ENCODE measurements around the gene DNASE1L3. TPM values are rescaled to one million over a fixed set of nuclear protein-coding genes. Genes with fewer than 3 reads are reported as not detected.

DNASE1L3 gene
- total and polyA plus RNA-seq, 3 experiments from 2014 or later = not detected

DNA sequence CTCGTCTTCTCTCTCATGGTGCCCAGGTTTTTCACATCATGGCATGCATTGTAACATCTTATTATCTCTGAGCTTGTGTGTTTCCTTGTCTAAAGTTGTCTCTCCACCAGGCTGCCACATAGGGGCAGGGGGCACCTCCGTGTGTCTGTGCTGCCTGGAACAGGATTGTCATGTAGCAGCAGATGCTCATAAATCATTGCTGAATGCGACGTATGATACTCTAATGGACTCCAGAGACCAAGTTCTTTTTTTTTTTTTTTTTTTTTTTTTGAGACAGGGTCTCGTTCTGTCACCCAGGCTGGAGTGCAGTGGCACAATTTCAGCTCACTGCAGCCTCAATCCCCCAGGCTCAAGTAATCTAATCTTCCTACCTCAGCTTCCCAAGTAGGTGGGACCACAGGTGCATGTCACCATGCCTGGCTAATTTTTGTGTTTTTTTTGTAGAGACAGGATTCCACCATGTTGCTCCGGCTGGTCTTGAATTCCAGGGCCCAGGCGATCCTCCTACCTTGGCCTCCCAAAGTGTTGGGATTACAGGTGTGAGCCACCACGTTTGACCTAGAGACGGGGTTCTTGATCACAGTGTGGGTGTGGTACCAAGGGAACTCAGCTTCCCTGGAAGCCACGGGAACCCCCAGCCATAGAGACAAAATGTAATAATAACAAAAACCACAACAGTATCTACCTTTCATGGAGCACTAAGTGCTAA lies 4.7 kb upstream of the DNASE1L3 start:
- Mint-ChIP-seq H3K36me3 (no peaks in the 10 kb centered on the region), H3K4me1 (peaks cover 6 to 14% (median 13%) of the 10 kb centered on the region in 3 donors), H3K9me3 (no peaks in the 10 kb centered on the region), H3K27me3 (peaks cover 8 to 9% of the 10 kb centered on the region in 2 donors), H3K4me3 (no peak overlapping the region), H3K27ac (peak overlapping the region in 5 of 8 donors; percentile 12 to 93 (median 57))
- Histone ChIP-seq H3K36me3 (ENCODE audit: insufficient read depth, low read length) (no peaks in the 10 kb centered on the region), H3K27me3 (ENCODE audit: insufficient read depth, low read length, poor library complexity, severe bottlenecking) (no peaks in the 10 kb centered on the region), H3K27ac (ENCODE audit: low read depth, low read length) (no peak overlapping the region), H3K4me3 (ENCODE audit: low read length) (no peak overlapping the region), H3K4me1 (ENCODE audit: insufficient read depth, low read length) (peaks cover 6% of the 10 kb centered on the region), H3K9me3 (ENCODE audit: low read length) (no peaks in the 10 kb centered on the region)
- CTCF ChIA-PET = interaction anchor here (1.4 kb wide), 1 partner anchor 208 kb away, joined by 4 read pairs; no protein-coding TSS in a partner anchor
- DNase-seq = no peak
- POLR2A ChIA-PET = no interaction called here

DNA sequence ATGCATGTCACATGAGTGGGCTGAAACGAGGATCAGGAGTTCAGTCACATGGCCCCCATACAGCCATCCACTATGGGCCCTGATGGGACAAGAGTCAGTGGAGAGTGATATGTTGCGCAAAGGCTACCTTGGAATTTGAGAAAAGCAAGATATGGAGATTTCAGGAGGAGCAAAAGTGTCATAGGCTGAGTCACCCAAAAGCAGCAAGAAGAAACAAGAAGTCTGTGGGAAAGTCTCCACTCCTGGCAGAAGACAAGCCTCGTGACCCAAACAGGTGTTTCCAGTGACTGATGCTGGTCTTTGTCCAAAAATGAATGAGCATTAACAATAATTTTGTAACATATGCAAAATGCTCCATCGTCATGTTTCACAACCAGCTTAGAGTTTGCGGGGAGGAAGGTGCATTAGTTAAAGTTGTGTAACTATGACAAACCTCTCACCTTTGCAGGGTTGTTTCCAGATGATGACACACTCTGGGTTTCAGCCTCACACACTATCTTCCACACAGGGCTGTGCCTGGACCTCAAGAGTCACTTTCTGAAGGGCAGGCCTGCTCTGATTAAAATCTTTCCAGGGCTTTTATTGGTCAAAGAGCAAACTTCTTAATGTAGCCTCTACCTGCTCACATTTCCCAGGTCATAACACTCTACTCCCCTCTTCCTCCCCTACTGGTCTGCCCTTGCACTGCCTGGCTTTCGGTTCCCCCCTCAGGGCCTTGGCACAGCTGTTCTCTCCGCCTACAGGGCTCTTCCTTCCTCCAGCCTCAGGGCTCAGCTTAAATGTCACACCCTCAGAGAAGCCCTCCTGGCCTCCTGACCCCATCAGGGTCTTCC lies 3.9 kb upstream of the DNASE1L3 start:
- Mint-ChIP-seq H3K4me1 (peaks cover 6 to 14% (median 13%) of the 10 kb centered on the region in 3 donors), H3K4me3 (no peak overlapping the region), H3K27me3 (peaks cover 11 to 13% of the 10 kb centered on the region in 2 donors), H3K27ac (peak overlapping the region in 5 of 8 donors; percentile 12 to 93 (median 57)), H3K36me3 (no peaks in the 10 kb centered on the region), H3K9me3 (no peaks in the 10 kb centered on the region)
- H3K27ac ChIP-seq (ENCODE audit: low read depth, low read length) = no peak overlapping the region
- H3K4me1 ChIP-seq (ENCODE audit: insufficient read depth, low read length) = peaks cover 6% of the 10 kb centered on the region
- CTCF ChIA-PET = interaction anchor here (0.9 to 1.5 kb wide), 3 partner anchors 27 to 207 kb away, joined by 4 to 5 read pairs (median 4); no protein-coding TSS in a partner anchor
- H3K4me3 ChIP-seq (ENCODE audit: low read length) = no peak overlapping the region
- POLR2A ChIA-PET = no interaction called here
- no peaks in the 10 kb centered on the region for H3K9me3 ChIP-seq (ENCODE audit: low read length)
- no peaks in the 10 kb centered on the region for H3K27me3 ChIP-seq (ENCODE audit: insufficient read depth, low read length, poor library complexity, severe bottlenecking)
- no peaks in the 10 kb centered on the region for H3K36me3 ChIP-seq (ENCODE audit: insufficient read depth, low read length)
- DNase-seq = no peak

DNA sequence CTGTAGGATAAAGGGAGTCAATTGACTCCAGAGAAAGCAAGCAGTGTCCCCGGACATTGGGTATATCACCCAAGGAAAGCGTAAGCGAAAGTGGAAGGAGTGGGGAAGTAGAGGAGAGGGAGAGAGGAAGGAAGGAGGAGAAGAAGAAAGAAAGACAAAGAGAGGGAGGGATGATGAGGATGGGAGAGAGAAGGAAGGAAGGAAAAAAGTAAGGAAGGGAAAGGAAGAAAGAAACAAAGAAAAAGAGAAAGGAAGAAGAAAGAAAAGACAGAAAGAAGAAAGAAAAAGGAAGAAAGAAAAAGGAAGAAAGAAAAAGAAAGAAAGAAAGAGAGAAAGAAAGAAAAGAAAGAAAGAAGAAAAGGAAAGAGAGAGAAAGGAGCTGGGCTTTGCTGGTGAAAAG lies 839 bp downstream of the DNASE1L3 start:
- Mint-ChIP-seq H3K36me3 (no peaks in the 10 kb centered on the region), H3K9me3 (no peaks in the 10 kb centered on the region), H3K4me1 (peaks cover 0 to 3% (median 2%) of the 10 kb centered on the region in 3 donors), H3K27ac (no peak overlapping the region), H3K4me3 (no peak overlapping the region), H3K27me3 (peaks cover 14 to 29% of the 10 kb centered on the region in 2 donors)
- ChIA-PET POLR2A (no interaction called here), CTCF (no interaction called here)
- H3K9me3 ChIP-seq (ENCODE audit: low read length) = no peaks in the 10 kb centered on the region
- no peak overlapping the region for H3K27ac ChIP-seq (ENCODE audit: low read depth, low read length)
- no peak overlapping the region for H3K4me3 ChIP-seq (ENCODE audit: low read length)
- no peak for DNase-seq
- no peaks in the 10 kb centered on the region for H3K4me1 ChIP-seq (ENCODE audit: insufficient read depth, low read length)
- H3K27me3 ChIP-seq (ENCODE audit: insufficient read depth, low read length, poor library complexity, severe bottlenecking) = no peaks in the 10 kb centered on the region
- no peaks in the 10 kb centered on the region for H3K36me3 ChIP-seq (ENCODE audit: insufficient read depth, low read length)

DNA sequence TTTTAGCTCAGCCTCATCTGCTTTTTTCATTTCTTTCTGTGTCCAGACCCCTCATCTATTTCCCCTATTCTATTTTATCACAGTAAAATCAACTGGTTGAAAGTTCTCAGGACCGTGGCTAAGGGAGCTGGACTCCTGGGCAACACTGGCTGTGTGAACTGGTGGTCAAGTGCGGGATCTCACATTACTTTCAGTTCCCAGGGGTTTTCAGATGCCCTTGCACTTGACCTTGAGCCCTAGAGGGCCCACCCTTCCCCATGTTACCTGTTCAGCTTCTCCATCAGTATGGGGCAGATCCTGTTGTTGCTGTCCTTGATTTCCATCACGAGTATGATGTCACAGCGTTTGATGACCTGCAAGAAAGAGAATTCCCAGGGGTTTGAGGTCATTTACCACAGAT lies 2.8 kb downstream of the DNASE1L3 start:
- no peaks in the 10 kb centered on the region for H3K27me3 ChIP-seq (ENCODE audit: insufficient read depth, low read length, poor library complexity, severe bottlenecking)
- no peaks in the 10 kb centered on the region for H3K36me3 ChIP-seq (ENCODE audit: insufficient read depth, low read length)
- no peaks in the 10 kb centered on the region for H3K36me3 Mint-ChIP-seq
- peak overlapping the region in 1 of 8 donors; percentile 56 for H3K27ac Mint-ChIP-seq
- POLR2A ChIA-PET = no interaction called here
- no peak for DNase-seq
- H3K27ac ChIP-seq (ENCODE audit: low read depth, low read length) = no peak overlapping the region
- no peaks in the 10 kb centered on the region for H3K4me1 ChIP-seq (ENCODE audit: insufficient read depth, low read length)
- CTCF ChIA-PET = no interaction called here
- H3K4me1 Mint-ChIP-seq = no peaks in the 10 kb centered on the region
- H3K4me3 ChIP-seq (ENCODE audit: low read length) = no peak overlapping the region
- peaks cover 0 to 2% (median 2%) of the 10 kb centered on the region in 5 donors for H3K9me3 Mint-ChIP-seq
- H3K4me3 Mint-ChIP-seq = no peak overlapping the region
- H3K9me3 ChIP-seq (ENCODE audit: low read length) = no peaks in the 10 kb centered on the region
- H3K27me3 Mint-ChIP-seq = peaks cover 21 to 33% of the 10 kb centered on the region in 2 donors

DNA sequence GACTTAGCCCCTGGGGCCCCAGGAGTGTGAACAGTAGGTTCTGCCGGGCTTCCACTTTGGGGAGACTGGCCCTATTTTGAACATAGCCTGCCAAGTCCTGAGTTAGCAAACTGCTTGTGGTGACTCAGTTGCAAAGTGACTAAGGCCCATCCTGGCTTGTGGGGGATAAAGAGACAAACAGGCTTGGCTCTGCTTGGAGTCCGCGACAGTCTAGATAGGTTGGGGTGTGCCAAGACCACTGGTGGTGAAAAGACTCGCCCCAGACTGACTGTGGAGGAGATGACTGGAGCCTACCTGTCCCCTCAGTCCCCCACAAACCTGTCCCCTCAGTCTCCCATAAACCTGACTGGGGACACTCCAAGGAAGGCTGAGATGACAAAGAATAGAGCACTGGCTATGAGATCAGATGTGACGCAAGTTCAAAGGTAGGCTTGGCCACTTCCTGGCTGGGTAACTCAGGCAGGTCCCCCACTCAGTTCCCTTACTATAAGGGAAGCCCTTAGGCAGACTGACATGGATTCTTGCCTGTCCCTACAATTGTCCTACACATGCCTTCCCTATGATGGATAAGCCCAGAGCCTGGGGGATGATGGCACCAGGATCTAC lies 4.3 kb downstream of the DNASE1L3 start:
- Mint-ChIP-seq H3K4me3 (no peak overlapping the region), H3K27ac (no peak overlapping the region), H3K9me3 (peaks cover 0 to 7% (median 6%) of the 10 kb centered on the region in 5 donors), H3K27me3 (peaks cover 27 to 36% of the 10 kb centered on the region in 2 donors), H3K4me1 (no peaks in the 10 kb centered on the region), H3K36me3 (no peaks in the 10 kb centered on the region)
- H3K36me3 ChIP-seq (ENCODE audit: insufficient read depth, low read length) = no peaks in the 10 kb centered on the region
- POLR2A ChIA-PET = no interaction called here
- H3K9me3 ChIP-seq (ENCODE audit: low read length) = no peaks in the 10 kb centered on the region
- no peak overlapping the region for H3K27ac ChIP-seq (ENCODE audit: low read depth, low read length)
- no peaks in the 10 kb centered on the region for H3K27me3 ChIP-seq (ENCODE audit: insufficient read depth, low read length, poor library complexity, severe bottlenecking)
- DNase-seq = no peak
- H3K4me1 ChIP-seq (ENCODE audit: insufficient read depth, low read length) = no peaks in the 10 kb centered on the region
- CTCF ChIA-PET = no interaction called here
- H3K4me3 ChIP-seq (ENCODE audit: low read length) = no peak overlapping the region

GRCh38 chr3:58205981-58206380 lies 4.8 kb downstream of the DNASE1L3 start:
- H3K27ac Mint-ChIP-seq = no peak overlapping the region
- no peaks in the 10 kb centered on the region for H3K36me3 Mint-ChIP-seq
- H3K27me3 Mint-ChIP-seq = peaks cover 25 to 37% of the 10 kb centered on the region in 2 donors
- Histone ChIP-seq H3K36me3 (ENCODE audit: insufficient read depth, low read length) (no peaks in the 10 kb centered on the region), H3K27me3 (ENCODE audit: insufficient read depth, low read length, poor library complexity, severe bottlenecking) (no peaks in the 10 kb centered on the region), H3K4me1 (ENCODE audit: insufficient read depth, low read length) (no peaks in the 10 kb centered on the region), H3K27ac (ENCODE audit: low read depth, low read length) (no peak overlapping the region), H3K4me3 (ENCODE audit: low read length) (no peak overlapping the region), H3K9me3 (ENCODE audit: low read length) (no peaks in the 10 kb centered on the region)
- no peak overlapping the region for H3K4me3 Mint-ChIP-seq
- ChIA-PET CTCF (no interaction called here), POLR2A (no interaction called here)
- no peaks in the 10 kb centered on the region for H3K4me1 Mint-ChIP-seq
- no peak for DNase-seq
- H3K9me3 Mint-ChIP-seq = peaks cover 0 to 9% (median 6%) of the 10 kb centered on the region in 5 donors

DNA sequence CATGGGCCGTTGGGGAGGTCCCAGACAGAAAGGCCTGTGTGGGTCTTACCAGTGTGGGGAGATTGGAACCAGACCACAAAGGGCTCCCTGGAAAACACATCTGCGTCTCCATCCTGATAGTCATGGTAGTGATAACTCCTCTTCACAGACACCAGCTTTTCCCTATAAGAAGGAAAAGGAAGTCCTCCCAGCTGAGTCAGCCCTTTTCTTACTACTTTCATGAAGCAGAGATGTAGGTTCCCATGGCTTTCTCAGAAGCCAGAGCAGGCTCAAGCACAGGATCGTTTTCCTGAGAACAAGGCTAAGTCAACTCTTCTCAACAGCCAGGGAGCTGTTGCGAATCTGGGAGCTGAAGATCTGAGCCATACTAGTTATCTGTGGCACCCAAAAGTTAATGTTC lies 6.1 kb downstream of the DNASE1L3 start:
- H3K36me3 ChIP-seq (ENCODE audit: insufficient read depth, low read length) = no peaks in the 10 kb centered on the region
- no peak for DNase-seq
- Mint-ChIP-seq H3K4me1 (no peaks in the 10 kb centered on the region), H3K27me3 (peaks cover 22 to 32% of the 10 kb centered on the region in 2 donors), H3K4me3 (no peak overlapping the region), H3K36me3 (no peaks in the 10 kb centered on the region), H3K9me3 (peaks cover 0 to 9% (median 6%) of the 10 kb centered on the region in 5 donors), H3K27ac (no peak overlapping the region)
- CTCF ChIA-PET = interaction anchor here (0.8 kb wide), 1 partner anchor 27 kb away, joined by 3 read pairs; no protein-coding TSS in a partner anchor
- POLR2A ChIA-PET = no interaction called here
- H3K9me3 ChIP-seq (ENCODE audit: low read length) = no peaks in the 10 kb centered on the region
- no peaks in the 10 kb centered on the region for H3K27me3 ChIP-seq (ENCODE audit: insufficient read depth, low read length, poor library complexity, severe bottlenecking)
- no peak overlapping the region for H3K27ac ChIP-seq (ENCODE audit: low read depth, low read length)
- H3K4me3 ChIP-seq (ENCODE audit: low read length) = no peak overlapping the region
- H3K4me1 ChIP-seq (ENCODE audit: insufficient read depth, low read length) = no peaks in the 10 kb centered on the region

DNA sequence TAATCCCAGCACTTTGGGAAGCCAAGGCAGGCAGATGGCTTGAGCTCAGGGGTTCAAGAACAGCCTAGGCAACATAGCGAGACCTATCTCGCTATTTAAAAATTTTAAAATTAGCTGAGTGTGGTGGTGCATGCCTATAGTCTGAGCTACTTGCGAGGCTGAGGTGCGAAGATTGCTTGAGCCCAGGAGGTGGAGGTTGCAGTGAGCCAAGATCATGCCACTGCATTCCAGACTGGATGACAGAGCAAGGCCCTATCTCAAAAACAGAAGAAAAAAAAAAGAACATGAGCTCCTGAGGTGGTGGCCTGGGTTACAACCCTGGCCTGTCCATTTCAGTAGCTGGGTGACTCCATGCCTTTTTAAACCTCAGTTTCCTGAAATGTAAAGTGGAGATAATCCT lies 7.2 kb downstream of the DNASE1L3 start:
- POLR2A ChIA-PET = no interaction called here

More for the DNA sequence above, 7.2 kb downstream of the DNASE1L3 start:
- H3K36me3 ChIP-seq (ENCODE audit: insufficient read depth, low read length) = no peaks in the 10 kb centered on the region
- H3K9me3 ChIP-seq (ENCODE audit: low read length) = no peaks in the 10 kb centered on the region
- no peak for DNase-seq
- H3K4me1 Mint-ChIP-seq = no peaks in the 10 kb centered on the region
- H3K27me3 ChIP-seq (ENCODE audit: insufficient read depth, low read length, poor library complexity, severe bottlenecking) = no peaks in the 10 kb centered on the region
- H3K4me3 Mint-ChIP-seq = no peak overlapping the region
- H3K27ac Mint-ChIP-seq = no peak overlapping the region
- H3K4me1 ChIP-seq (ENCODE audit: insufficient read depth, low read length) = no peaks in the 10 kb centered on the region
- peaks cover 0 to 9% (median 6%) of the 10 kb centered on the region in 5 donors for H3K9me3 Mint-ChIP-seq
- H3K36me3 Mint-ChIP-seq = no peaks in the 10 kb centered on the region
- H3K27me3 Mint-ChIP-seq = peaks cover 16 to 29% of the 10 kb centered on the region in 2 donors
- CTCF ChIA-PET = interaction anchor here (1.2 kb wide), 1 partner anchor 14 kb away, joined by 5 read pairs; no protein-coding TSS in a partner anchor
- H3K4me3 ChIP-seq (ENCODE audit: low read length) = no peak overlapping the region
- no peak overlapping the region for H3K27ac ChIP-seq (ENCODE audit: low read depth, low read length)

Measured in CD8-positive, alpha-beta memory T cell (primary cell).